Vagina (tissue), 2 donors: ENCODE measurements around the gene LEKR1. TPM values are rescaled to one million over a fixed set of nuclear protein-coding genes. Genes with fewer than 3 reads are reported as not detected.

Experiments used
- DNase-seq, 2 donors: peaks; one replicate each; pipeline ENCODE4 v3.0.0-alpha.2; 2017; ENCODE audit errors: extremely low spot score in 2 of 2
- H3K27ac ChIP-seq: fragments of 200-600 bp; sonication (generic); one replicate; pipeline ENCODE4 v1.5.1; 2019
- H3K27me3 ChIP-seq: fragments of 200-600 bp; sonication (generic); one replicate; pipeline ENCODE4 v1.5.1; 2019
- H3K36me3 ChIP-seq, 2 donors: fragments of 200-600 bp; sonication (generic); one replicate each; pipeline ENCODE4 v1.5.1; 2017 to 2019
- H3K4me1 ChIP-seq: fragments of 200-600 bp; sonication (generic); one replicate; pipeline ENCODE4 v1.5.1; 2019
- H3K4me3 ChIP-seq, 2 donors: fragments of 200-600 bp; sonication (generic); 1 replicate in 1 of 2; 2 replicates in 1 of 2; pipeline ENCODE4 v1.5.1; 2016 to 2019
- H3K9me3 ChIP-seq: fragments of 200-600 bp; sonication (generic); one replicate; pipeline ENCODE4 v1.5.1; 2019
- POLR2A ChIP-seq, 2 donors: fragments of 450-650 bp; IDR thresholded peaks; one replicate each; pipeline ENCODE4 v1.6.1; 2017; ENCODE audit warnings: antibody characterized with exemption in 2 of 2, mild to moderate bottlenecking in 2 of 2, moderate library complexity in 2 of 2
- POLR2AphosphoS5 ChIP-seq, 2 donors: sonication (generic); formaldehyde crosslinking; IDR thresholded peaks; one replicate each; pipeline ENCODE4 v1.9.0; 2017; ENCODE audit warnings: antibody characterized with exemption in 2 of 2, mild to moderate bottlenecking in 2 of 2, low read depth in 1 of 2; ENCODE audit not compliant: insufficient read depth in 1 of 2
- intact Hi-C: fragments of 100-400 bp; cut with DNase I; formaldehyde crosslinking; loops from one replicate; pipeline ENCODE4 v1.15.1; 2023
- total RNA-seq: library from RNA; depleted of rRNA; stranded (reverse); fragments of >200 nt; gene quantifications from one replicate; pipeline ENCODE4 v1.2.3, GENCODE V29; 2016
- TF ChIP-seq, protein P1 (sequence below), 3 experiments: fragments of 450-650 bp in 2 of 3; fragments of 200-600 bp in 1 of 3; sonication (generic) in 1 of 3; IDR thresholded peaks; one replicate each; pipeline ENCODE4 v1.5.1; 2017 to 2019; ENCODE audit warnings: antibody characterized with exemption in 3 of 3, mild to moderate bottlenecking in 2 of 3, moderate library complexity in 2 of 3

The LEKR1 gene
- total RNA-seq, 1 donor from 2014 or later, result not detected

DNA sequence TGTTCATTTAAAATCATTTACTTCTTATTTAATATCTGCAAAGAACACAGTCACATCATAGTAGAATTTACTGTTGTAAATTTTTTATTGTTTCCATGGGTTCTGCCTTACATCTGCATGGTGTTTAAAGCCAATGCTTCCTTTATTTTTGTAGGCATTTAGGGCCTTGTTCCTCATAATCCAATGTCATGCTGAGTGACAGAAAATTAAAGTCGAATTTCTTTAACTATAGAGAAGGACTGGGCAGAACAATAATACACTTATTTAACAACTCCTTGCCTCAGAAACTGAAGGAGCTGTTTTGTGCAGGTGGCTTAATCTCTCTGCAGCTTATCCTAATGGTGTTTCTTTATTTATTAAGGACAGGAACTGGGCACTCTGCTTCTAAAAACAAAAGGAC, 149.6 kb downstream of the LEKR1 start:
- H3K9me3 ChIP-seq, result no peaks in the 10 kb centered on the region
- no peaks in the 10 kb centered on the region for H3K4me1 ChIP-seq
- H3K36me3 ChIP-seq, result no peaks in the 10 kb centered on the region
- H3K27me3 ChIP-seq, result no peaks in the 10 kb centered on the region
- no peak overlapping the region for H3K27ac ChIP-seq
- H3K4me3 ChIP-seq, result no peak overlapping the region
- DNase-seq, result no peak
- TF ChIP-seq POLR2AphosphoS5 (IDR thresholded peaks at IDR 0.05; ENCODE audit: insufficient read depth in 1 of 2, low read depth in 1 of 2) (no peak), POLR2A (IDR thresholded peaks at IDR 0.05) (no peak)
- intact Hi-C loops, result no loop called here

DNA sequence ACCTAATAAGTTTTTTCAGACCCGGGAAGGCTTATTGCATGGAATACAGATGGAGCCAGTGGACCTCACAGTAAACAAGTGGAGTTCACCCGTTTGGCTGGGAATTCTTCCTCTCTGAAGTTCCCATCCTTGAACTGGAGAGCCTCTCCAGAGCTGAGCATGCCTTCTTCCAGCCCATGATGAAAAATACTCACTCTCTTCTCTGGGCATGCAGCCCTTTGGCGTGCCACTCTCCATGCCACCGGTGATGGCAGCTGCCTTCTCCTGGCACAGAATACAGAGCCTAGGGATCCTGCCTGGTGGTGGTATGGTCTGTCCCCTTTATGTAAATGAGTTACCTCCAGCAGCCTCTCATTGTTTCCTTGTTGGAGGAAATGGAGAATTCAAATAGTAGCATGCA, 150.8 kb downstream of the LEKR1 start:
- no peaks in the 10 kb centered on the region for H3K27me3 ChIP-seq
- H3K4me3 ChIP-seq, result no peak overlapping the region
- H3K9me3 ChIP-seq, result no peaks in the 10 kb centered on the region
- no peaks in the 10 kb centered on the region for H3K4me1 ChIP-seq
- DNase-seq, result no peak
- TF ChIP-seq, protein P1, sequence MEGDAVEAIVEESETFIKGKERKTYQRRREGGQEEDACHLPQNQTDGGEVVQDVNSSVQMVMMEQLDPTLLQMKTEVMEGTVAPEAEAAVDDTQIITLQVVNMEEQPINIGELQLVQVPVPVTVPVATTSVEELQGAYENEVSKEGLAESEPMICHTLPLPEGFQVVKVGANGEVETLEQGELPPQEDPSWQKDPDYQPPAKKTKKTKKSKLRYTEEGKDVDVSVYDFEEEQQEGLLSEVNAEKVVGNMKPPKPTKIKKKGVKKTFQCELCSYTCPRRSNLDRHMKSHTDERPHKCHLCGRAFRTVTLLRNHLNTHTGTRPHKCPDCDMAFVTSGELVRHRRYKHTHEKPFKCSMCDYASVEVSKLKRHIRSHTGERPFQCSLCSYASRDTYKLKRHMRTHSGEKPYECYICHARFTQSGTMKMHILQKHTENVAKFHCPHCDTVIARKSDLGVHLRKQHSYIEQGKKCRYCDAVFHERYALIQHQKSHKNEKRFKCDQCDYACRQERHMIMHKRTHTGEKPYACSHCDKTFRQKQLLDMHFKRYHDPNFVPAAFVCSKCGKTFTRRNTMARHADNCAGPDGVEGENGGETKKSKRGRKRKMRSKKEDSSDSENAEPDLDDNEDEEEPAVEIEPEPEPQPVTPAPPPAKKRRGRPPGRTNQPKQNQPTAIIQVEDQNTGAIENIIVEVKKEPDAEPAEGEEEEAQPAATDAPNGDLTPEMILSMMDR (IDR thresholded peaks at IDR 0.05), result no peak
- H3K36me3 ChIP-seq, result no peaks in the 10 kb centered on the region
- intact Hi-C loops, result no loop called here
- H3K27ac ChIP-seq, result no peak overlapping the region

DNA sequence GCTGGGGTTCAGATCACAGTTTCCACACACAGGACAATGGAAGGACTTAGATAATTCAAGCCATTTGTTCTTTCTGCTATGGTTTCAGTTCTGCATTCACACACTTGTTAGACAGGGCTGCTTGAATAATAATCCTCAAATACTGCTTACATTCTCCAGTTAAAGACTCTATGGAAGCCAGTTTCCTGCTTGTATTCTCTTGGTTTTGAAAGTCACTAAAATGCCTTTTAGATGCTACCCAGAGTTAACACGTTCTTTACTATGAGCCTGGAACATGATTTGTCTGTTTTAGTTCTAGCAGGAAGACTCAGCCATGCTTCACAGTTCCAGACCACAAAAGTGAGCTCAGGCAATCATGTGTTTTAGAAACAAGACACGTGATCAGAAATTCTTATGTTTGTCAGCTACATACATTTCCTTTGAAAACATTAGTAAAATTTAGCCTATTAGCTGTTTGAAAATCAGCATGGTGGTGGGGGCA, 152.4 kb downstream of the LEKR1 start:
- intact Hi-C loops, result no loop called here
- H3K27me3 ChIP-seq, result no peaks in the 10 kb centered on the region
- no peak overlapping the region for H3K27ac ChIP-seq
- no peaks in the 10 kb centered on the region for H3K36me3 ChIP-seq
- H3K4me3 ChIP-seq, result no peak overlapping the region
- DNase-seq, result no peak
- H3K4me1 ChIP-seq, result no peaks in the 10 kb centered on the region
- no peaks in the 10 kb centered on the region for H3K9me3 ChIP-seq
- TF ChIP-seq, protein P1 (IDR thresholded peaks at IDR 0.05), result no peak
- no peak for TF ChIP-seq POLR2A (IDR thresholded peaks at IDR 0.05)
- TF ChIP-seq POLR2AphosphoS5 (IDR thresholded peaks at IDR 0.05; ENCODE audit: insufficient read depth in 1 of 2, low read depth in 1 of 2), result no peak

DNA sequence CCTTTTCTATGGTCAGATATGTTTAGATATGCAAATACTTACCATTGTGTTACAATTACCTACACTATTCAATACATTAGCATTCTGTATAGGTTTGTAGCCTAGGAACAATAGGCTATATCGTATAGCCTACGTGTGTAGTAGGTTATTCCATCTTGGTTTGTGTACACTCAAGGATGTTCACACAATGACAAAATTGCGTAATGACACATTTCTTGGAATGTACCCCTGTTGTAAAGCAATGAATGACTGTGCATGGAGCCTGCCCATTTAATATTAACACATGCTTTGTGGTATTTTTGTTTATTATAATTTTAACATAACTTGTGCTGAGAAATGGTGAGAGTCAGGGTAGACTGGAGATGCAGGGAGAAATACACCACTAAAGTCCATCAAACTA, 154.9 kb downstream of the LEKR1 start:
- no peaks in the 10 kb centered on the region for H3K36me3 ChIP-seq
- H3K27ac ChIP-seq, result no peak overlapping the region
- intact Hi-C loops, result no loop called here
- H3K4me1 ChIP-seq, result no peaks in the 10 kb centered on the region
- no peak overlapping the region for H3K4me3 ChIP-seq
- no peaks in the 10 kb centered on the region for H3K9me3 ChIP-seq
- TF ChIP-seq POLR2A (IDR thresholded peaks at IDR 0.05), result no peak
- no peak for TF ChIP-seq POLR2AphosphoS5 (IDR thresholded peaks at IDR 0.05; ENCODE audit: insufficient read depth in 1 of 2, low read depth in 1 of 2)
- TF ChIP-seq, protein P1 (IDR thresholded peaks at IDR 0.05), result no peak
- no peaks in the 10 kb centered on the region for H3K27me3 ChIP-seq
- DNase-seq, result no peak

DNA sequence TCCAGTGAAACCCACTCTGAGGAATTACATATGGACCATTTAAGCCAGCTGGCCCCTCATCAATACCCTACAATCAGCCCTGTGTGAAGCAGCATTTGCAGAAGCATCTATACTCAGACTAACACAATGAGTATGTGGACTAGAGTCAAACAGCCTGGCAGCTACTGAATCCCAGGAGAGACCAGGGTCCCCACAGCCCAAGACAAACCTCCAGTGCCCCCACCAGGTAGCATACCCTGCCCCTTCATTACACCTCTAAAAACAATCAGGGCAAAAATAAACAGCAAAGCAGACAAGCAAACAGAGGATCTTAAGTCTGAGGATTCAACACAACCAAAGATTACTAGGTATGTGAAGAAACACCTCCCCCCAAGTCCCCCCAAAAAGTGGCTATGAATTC, 157.4 kb downstream of the LEKR1 start:
- no peaks in the 10 kb centered on the region for H3K4me1 ChIP-seq
- no peak overlapping the region for H3K4me3 ChIP-seq
- H3K36me3 ChIP-seq, result no peaks in the 10 kb centered on the region
- H3K9me3 ChIP-seq, result no peaks in the 10 kb centered on the region
- intact Hi-C loops, result no loop called here
- no peak for DNase-seq
- no peaks in the 10 kb centered on the region for H3K27me3 ChIP-seq
- H3K27ac ChIP-seq, result no peak overlapping the region
- TF ChIP-seq, protein P1 (IDR thresholded peaks at IDR 0.05), result no peak
- TF ChIP-seq POLR2AphosphoS5 (IDR thresholded peaks at IDR 0.05; ENCODE audit: insufficient read depth in 1 of 2, low read depth in 1 of 2) (no peak), POLR2A (IDR thresholded peaks at IDR 0.05) (no peak)

DNA sequence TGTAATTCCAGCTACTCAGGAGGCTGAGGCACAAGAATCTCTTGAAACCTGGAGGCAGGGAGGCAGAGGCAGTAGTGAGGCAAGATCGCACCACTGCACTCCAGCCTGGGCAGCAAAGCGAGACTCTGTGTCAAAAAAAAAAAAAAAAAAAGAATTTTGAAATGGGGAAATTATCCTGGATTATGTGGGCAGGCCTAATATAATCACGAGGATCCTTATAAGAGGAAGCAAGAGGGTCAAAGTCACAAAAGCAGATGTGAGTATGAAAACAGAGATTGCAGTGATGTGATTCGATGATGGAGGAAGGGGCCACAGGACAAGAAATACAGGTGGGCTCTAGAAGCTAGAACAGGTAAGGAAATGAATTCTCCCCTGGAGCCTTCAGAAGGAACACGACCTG, 159.6 kb downstream of the LEKR1 start:
- TF ChIP-seq, protein P1 (IDR thresholded peaks at IDR 0.05), result no peak
- TF ChIP-seq POLR2A (IDR thresholded peaks at IDR 0.05) (no peak), POLR2AphosphoS5 (IDR thresholded peaks at IDR 0.05; ENCODE audit: insufficient read depth in 1 of 2, low read depth in 1 of 2) (no peak)
- DNase-seq, result no peak
- H3K4me1 ChIP-seq, result no peaks in the 10 kb centered on the region
- no peak overlapping the region for H3K4me3 ChIP-seq
- H3K9me3 ChIP-seq, result no peaks in the 10 kb centered on the region
- no peak overlapping the region for H3K27ac ChIP-seq
- H3K36me3 ChIP-seq, result no peaks in the 10 kb centered on the region
- intact Hi-C loops, result no loop called here
- H3K27me3 ChIP-seq, result no peaks in the 10 kb centered on the region
